HFFc6 (cell line): ENCODE results near the gene TNS3. TPM values are rescaled to one million over a fixed set of nuclear protein-coding genes. Genes with fewer than 3 reads are reported as not detected.

ENCODE experiments used
- DNase-seq: peaks from one replicate; pipeline ENCODE4 v3.0.0-alpha.2; 2018
- H3K27ac Mint-ChIP-seq: 2 replicates; pipeline ENCODE4 v1.8.0; 2020; ENCODE audit warnings: mild to moderate bottlenecking, mixed read lengths
- H3K27me3 Mint-ChIP-seq: 2 replicates; pipeline ENCODE4 v1.8.0; 2021; ENCODE audit warnings: mild to moderate bottlenecking, moderate library complexity, mixed read lengths; ENCODE audit not compliant: insufficient read depth
- H3K36me3 Mint-ChIP-seq: 2 replicates; pipeline ENCODE4 v1.8.0; 2021; ENCODE audit warnings: low read depth, mixed read lengths
- H3K4me1 Mint-ChIP-seq: 2 replicates; pipeline ENCODE4 v1.8.0; 2020; ENCODE audit warnings: low read depth, mixed read lengths
- H3K4me3 Mint-ChIP-seq: 2 replicates; pipeline ENCODE4 v1.8.0; 2020; ENCODE audit warnings: mild to moderate bottlenecking, moderate library complexity, mixed read lengths
- H3K9me3 Mint-ChIP-seq: 2 replicates; pipeline ENCODE4 v1.8.0; 2020; ENCODE audit warnings: mild to moderate bottlenecking, mixed read lengths
- CTCF ChIP-seq: fragments of 200-600 bp; sonication (generic); IDR thresholded peaks from 2 replicates; pipeline ENCODE4 v1.5.0; 2021; ENCODE audit warnings: antibody characterized with exemption, mild to moderate bottlenecking
- total RNA-seq, 6 experiments: library from RNA; stranded (reverse); fragmentation: NEBNext Ultra II Directional; extraction: Animal tissue kit (Norgen Biotek cat#: 25700); gene quantifications; 2 replicates in 1 of 6; 3 replicates in 5 of 6; pipeline ENCODE4 v1.2.3, GENCODE V29; 2021

Gene TNS3
- total RNA-seq, 6 experiments from 2014 or later, result 50.8 to 77.0 (median 67.8) TPM

- Mint-ChIP-seq H3K9me3 (no peaks in the 10 kb centered on the region), H3K4me3 (no peak overlapping the region), H3K36me3 (peaks cover 5% of the 10 kb centered on the region; the same call in 1 of the 2 replicates), H3K27me3 (peaks cover 2% of the 10 kb centered on the region), H3K4me1 (peaks cover 14% of the 10 kb centered on the region), H3K27ac (no peak overlapping the region)
- no peak for DNase-seq
- no peak for TF ChIP-seq CTCF
Observed at GRCh38 chr7:47474211-47474936, 107.5 kb downstream of the TNS3 start.

GRCh38 chr7:47473499-47474210 is 108.3 kb downstream of the TNS3 start:
- no peak for DNase-seq
- Mint-ChIP-seq H3K9me3 (no peaks in the 10 kb centered on the region), H3K4me1 (peaks cover 12% of the 10 kb centered on the region), H3K4me3 (no peak overlapping the region), H3K36me3 (peaks cover 5% of the 10 kb centered on the region; the same call in 1 of the 2 replicates), H3K27ac (no peak overlapping the region), H3K27me3 (peaks cover 2% of the 10 kb centered on the region)
- no peak for TF ChIP-seq CTCF

DNA sequence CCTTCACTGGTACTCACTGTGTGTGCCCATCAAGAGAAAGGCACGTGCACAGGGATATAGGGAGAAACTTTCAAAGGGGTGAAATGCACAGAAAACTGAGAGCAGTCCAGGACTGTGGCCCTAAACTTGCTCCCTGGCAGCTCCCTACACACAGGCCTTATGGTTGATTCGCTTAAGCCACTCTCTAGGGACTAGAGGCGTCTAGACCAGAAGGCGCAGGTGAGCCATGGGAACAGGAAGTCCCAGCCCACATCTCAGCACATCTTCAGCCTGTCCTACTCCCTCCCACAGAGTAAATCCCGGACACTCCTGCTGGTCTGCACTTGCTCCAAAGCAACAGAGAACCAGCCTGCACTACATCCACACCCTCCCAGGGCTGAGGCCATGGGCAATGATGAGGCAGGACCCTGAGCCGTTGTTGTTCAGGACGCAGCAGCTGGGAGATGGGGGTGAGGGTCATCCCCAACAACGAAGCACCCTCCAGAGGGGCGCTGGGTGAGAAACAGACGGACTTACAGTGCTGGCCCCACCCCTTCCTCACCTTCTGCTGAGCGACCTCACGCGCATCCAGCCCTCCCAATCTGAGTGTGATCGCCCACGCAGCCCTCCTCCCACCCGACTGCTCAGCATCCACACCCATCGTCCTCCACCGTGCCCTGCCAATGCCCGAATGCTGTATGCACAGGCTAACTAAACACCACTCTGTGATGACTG is 109.3 kb downstream of the TNS3 start:
- Mint-ChIP-seq H3K36me3 (peaks cover 5% of the 10 kb centered on the region; the same call in 1 of the 2 replicates), H3K4me1 (peaks cover 1% of the 10 kb centered on the region; the same call in 1 of the 2 replicates), H3K4me3 (no peak overlapping the region), H3K27ac (no peak overlapping the region), H3K27me3 (peaks cover 2% of the 10 kb centered on the region), H3K9me3 (no peaks in the 10 kb centered on the region)
- TF ChIP-seq CTCF, result no peak
- DNase-seq, result no peak

DNA sequence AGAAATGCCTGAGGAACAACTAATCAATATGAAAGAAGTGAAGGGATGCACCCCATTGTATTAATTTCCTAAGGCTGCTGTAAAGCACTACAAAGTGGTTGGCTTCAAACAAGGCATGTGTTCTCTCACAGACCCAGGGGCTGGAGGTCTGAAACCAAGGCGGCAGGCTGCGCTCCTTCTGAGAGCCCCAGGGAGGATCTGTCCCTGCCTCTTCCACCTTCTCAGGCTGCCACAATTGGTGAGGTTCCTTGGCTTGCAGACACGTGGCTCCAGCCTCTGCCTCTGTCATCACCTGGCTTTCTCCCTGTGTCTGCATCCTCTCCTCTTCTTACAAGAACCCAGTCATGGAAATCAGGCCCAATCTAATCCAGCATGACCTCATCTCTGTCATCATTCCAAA is 110.1 kb downstream of the TNS3 start:
- Mint-ChIP-seq H3K27me3 (peaks cover 2% of the 10 kb centered on the region; the same call in 1 of the 2 replicates), H3K4me1 (no peaks in the 10 kb centered on the region), H3K9me3 (no peaks in the 10 kb centered on the region), H3K4me3 (no peak overlapping the region), H3K36me3 (peaks cover 5% of the 10 kb centered on the region; the same call in 1 of the 2 replicates), H3K27ac (no peak overlapping the region)
- TF ChIP-seq CTCF, result no peak
- DNase-seq, result no peak

GRCh38 chr7:47471358-47471703 is 110.6 kb downstream of the TNS3 start:
- H3K4me1 Mint-ChIP-seq, result no peaks in the 10 kb centered on the region
- H3K27ac Mint-ChIP-seq, result no peak overlapping the region
- DNase-seq, result no peak
- no peak for TF ChIP-seq CTCF
- no peaks in the 10 kb centered on the region for H3K9me3 Mint-ChIP-seq
- H3K27me3 Mint-ChIP-seq, result peaks cover 3% of the 10 kb centered on the region; the same call in 1 of the 2 replicates
- H3K4me3 Mint-ChIP-seq, result no peak overlapping the region
- 0 out of 2 replicates have a peak, but pooled peaks cover under 1% of the 10 kb centered on the region for H3K36me3 Mint-ChIP-seq
